GM12878 (cell line): Measurements from ENCODE around the gene NUDT22. TPM values are rescaled to one million over a fixed set of nuclear protein-coding genes. Genes with fewer than 3 reads are reported as not detected.

Source experiments
- ATF3 ChIP-seq: IDR thresholded peaks from 2 replicates; pipeline ENCODE4 v1.6.1; 2011; ENCODE audit warnings: low read depth, mild to moderate bottlenecking, low read length, moderate library complexity, borderline replicate concordance; ENCODE audit errors: extremely low read depth
- CBX3 ChIP-seq: fragments of 200-600 bp; sonication (generic); IDR thresholded peaks from 2 replicates; pipeline ENCODE4 v1.6.1; 2016; ENCODE audit warnings: low read depth, borderline replicate concordance
- CEBPB ChIP-seq, 2 experiments: fragments of 150-350 bp in 1 of 2; IDR thresholded peaks; 2 replicates each; pipeline ENCODE4 v1.6.1; 2012 to 2014; ENCODE audit warnings: low read depth in 2 of 2, low read length in 2 of 2, borderline replicate concordance in 1 of 2, inconsistent platforms in 1 of 2
- CUX1 ChIP-seq: IDR thresholded peaks from 2 replicates; pipeline ENCODE4 v1.6.1; 2012; ENCODE audit warnings: improper control_type of control experiment, low read depth, low read length; ENCODE audit not compliant: insufficient replicate concordance
- E2F4 ChIP-seq: IDR thresholded peaks from 2 replicates; pipeline ENCODE4 v1.6.1; 2012; ENCODE audit warnings: low read depth, low read length, improper control_type of control experiment
- E2F8 ChIP-seq: fragments of 450-650 bp; IDR thresholded peaks from 2 replicates; pipeline ENCODE4 v1.6.1; 2018; ENCODE audit warnings: mild to moderate bottlenecking, low read depth, moderate library complexity; ENCODE audit not compliant: partially characterized antibody
- EED ChIP-seq: sonication (generic); IDR thresholded peaks from 2 replicates; pipeline ENCODE4 v1.6.1; 2016; ENCODE audit warnings: antibody characterized with exemption, low read depth
- MYB ChIP-seq: fragments of 150-350 bp; IDR thresholded peaks from 2 replicates; pipeline ENCODE4 v1.6.1; 2014; ENCODE audit warnings: mild to moderate bottlenecking, low read depth, low read length, borderline replicate concordance
- NR2F1 ChIP-seq: fragments of 450-650 bp; conservative IDR thresholded peaks from 2 replicates; pipeline ENCODE4 v1.6.1; 2017; ENCODE audit warnings: mild to moderate bottlenecking
- SIX5 ChIP-seq: IDR thresholded peaks from 2 replicates; pipeline ENCODE4 v1.6.1; 2011; ENCODE audit warnings: mild to moderate bottlenecking, low read depth, low read length, moderate library complexity; ENCODE audit not compliant: severe bottlenecking
- SMAD1 ChIP-seq: fragments of 450-650 bp; IDR thresholded peaks from 2 replicates; pipeline ENCODE4 v1.6.1; 2018; ENCODE audit warnings: mild to moderate bottlenecking, low read depth; ENCODE audit not compliant: partially characterized antibody
- SREBF1 ChIP-seq: IDR thresholded peaks from 2 replicates; pipeline ENCODE4 v1.6.1; 2012; ENCODE audit warnings: mild to moderate bottlenecking, low read length
- SRF ChIP-seq, 2 experiments: IDR thresholded peaks; 2 replicates each; pipeline ENCODE4 v1.6.1; 2011; ENCODE audit warnings: low read depth in 2 of 2, low read length in 2 of 2, mild to moderate bottlenecking in 1 of 2, moderate library complexity in 1 of 2
- TBL1XR1 ChIP-seq: IDR thresholded peaks from 2 replicates; pipeline ENCODE4 v1.6.1; 2012; ENCODE audit warnings: low read depth, low read length, improper control_type of control experiment
- ZNF217 ChIP-seq: fragments of 450-650 bp; IDR thresholded peaks from 2 replicates; pipeline ENCODE4 v1.6.1; 2017; ENCODE audit warnings: antibody characterized with exemption, mild to moderate bottlenecking
- ZNF592 ChIP-seq: fragments of 450-650 bp; IDR thresholded peaks from 2 replicates; pipeline ENCODE4 v1.6.1; 2017; ENCODE audit warnings: mild to moderate bottlenecking, moderate library complexity
- polyA plus RNA-seq, 11 experiments: library from polyadenylated mRNA; depleted of rRNA in 4 of 11; unstranded in 6 of 11; stranded (reverse) in 5 of 11; fragments of >200 nt; fragmentation: Nextera tagmentation in 4 of 11; fragmentation: Illumina TruSeq in 1 of 11; extraction: Ambion mirVana in 4 of 11; extraction: Trizol in 1 of 11; gene quantifications; 1 replicate in 1 of 11; 2 replicates in 10 of 11; pipeline versions ENCODE4 v1.2.1 to v1.2.3, GENCODE V29; 2011 to 2016; ENCODE audit warnings: inconsistent platforms in 2 of 11, missing spikeins in 2 of 11, low read depth in 1 of 11
- total RNA-seq, 4 experiments: library from RNA; depleted of rRNA in 3 of 4; stranded (reverse); fragments of >200 nt in 3 of 4; fragmentation: Illumina TruSeq in 1 of 4; extraction: Trizol in 1 of 4; gene quantifications; 2 replicates each; pipeline versions ENCODE4 v1.2.1 to v1.2.3, GENCODE V29; 2013 to 2021

The NUDT22 gene
- total and polyA plus RNA-seq, 10 of the 15 experiments (the other 5 are each of a cell fraction or from before 2014, with no cell fraction given), result 6.7 to 115 (median 64.7) TPM

- TF ChIP-seq ZNF592 (no peak), ZNF217 (no peak), SRF (IDR thresholded peaks at IDR 0.05; ENCODE audit: low read depth in 2 of 2, low read length in 2 of 2) (no peak), SIX5 (no peak), SREBF1 (no peak), SMAD1 (no peak), CEBPB (IDR thresholded peaks at IDR 0.05; ENCODE audit: borderline replicate concordance in 1 of 2, low read depth in 2 of 2, low read length in 2 of 2) (no peak), E2F8 (no peak), CUX1 (no peak), CBX3 (no peak), TBL1XR1 (no peak), EED (no peak; the same call in 1 of the 2 replicates), NR2F1 (peak; percentile 36; the same call in 1 of the 2 replicates), ATF3 (peak; percentile 9; the same call in 1 of the 2 replicates), E2F4 (no peak), MYB (no peak)
Observed at GRCh38 chr11:64185175-64185692, 40.8 kb upstream of the NUDT22 start (continued).
